Neuron (in vitro differentiated cells): ENCODE data around the gene UROS.

Source experiments
- H2AFZ ChIP-seq: one replicate; pipeline ENCODE4 v1.6.1; 2013; ENCODE audit warnings: low read depth, mild to moderate bottlenecking, inconsistent platforms, low read length, moderate library complexity
- H3K27me3 ChIP-seq: one replicate; pipeline ENCODE4 v1.6.1; 2013; ENCODE audit warnings: low read length; ENCODE audit not compliant: insufficient read depth
- H3K36me3 ChIP-seq: one replicate; pipeline ENCODE4 v1.6.1; 2013; ENCODE audit warnings: low read length; ENCODE audit not compliant: insufficient read depth
- H3K4me1 ChIP-seq: one replicate; pipeline ENCODE4 v1.6.1; 2013; ENCODE audit warnings: low read length; ENCODE audit not compliant: insufficient read depth
- H3K4me3 ChIP-seq: 2 replicates; pipeline ENCODE4 v1.5.1; 2013; ENCODE audit warnings: mild to moderate bottlenecking, low read length, moderate library complexity
- H3K9me3 ChIP-seq: one replicate; pipeline ENCODE4 v1.6.1; 2013; ENCODE audit warnings: low read length

Gene UROS

DNA sequence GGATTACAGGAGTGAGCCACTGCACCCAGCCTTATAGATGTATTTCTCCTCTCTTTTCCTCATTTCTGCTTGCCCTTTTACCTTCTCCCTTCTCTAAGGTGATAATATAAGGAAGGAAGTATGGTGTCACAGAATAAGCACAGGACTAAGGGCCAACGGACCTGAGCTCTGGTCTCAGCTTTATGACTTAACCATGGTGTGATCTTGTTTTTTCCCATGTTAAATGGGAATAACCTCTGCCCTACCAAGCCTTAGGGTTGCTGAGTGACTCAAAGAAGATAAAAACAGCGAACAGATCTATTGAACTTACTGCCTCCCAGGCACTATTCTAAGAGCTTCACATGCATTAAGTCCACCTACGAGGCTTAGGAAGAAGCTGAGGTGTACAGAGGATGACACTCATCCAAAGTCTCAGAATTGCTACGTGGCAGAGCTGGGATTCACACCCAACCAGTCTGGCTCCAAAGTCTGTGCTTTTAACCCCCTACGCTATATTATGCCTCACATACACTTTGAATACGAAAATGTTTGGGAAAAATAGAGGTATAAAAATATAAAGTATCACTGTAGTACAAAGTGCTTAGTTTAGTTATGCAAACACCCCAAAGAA, 5.6 kb downstream of the UROS start:
- no peaks in the 10 kb centered on the region for H3K9me3 ChIP-seq
- peaks cover 22% of the 10 kb centered on the region for H3K36me3 ChIP-seq
- H3K4me1 ChIP-seq: no peaks in the 10 kb centered on the region
- H3K4me3 ChIP-seq: no peak overlapping the region
- H2AFZ ChIP-seq: no peak overlapping the region
- no peaks in the 10 kb centered on the region for H3K27me3 ChIP-seq

DNA sequence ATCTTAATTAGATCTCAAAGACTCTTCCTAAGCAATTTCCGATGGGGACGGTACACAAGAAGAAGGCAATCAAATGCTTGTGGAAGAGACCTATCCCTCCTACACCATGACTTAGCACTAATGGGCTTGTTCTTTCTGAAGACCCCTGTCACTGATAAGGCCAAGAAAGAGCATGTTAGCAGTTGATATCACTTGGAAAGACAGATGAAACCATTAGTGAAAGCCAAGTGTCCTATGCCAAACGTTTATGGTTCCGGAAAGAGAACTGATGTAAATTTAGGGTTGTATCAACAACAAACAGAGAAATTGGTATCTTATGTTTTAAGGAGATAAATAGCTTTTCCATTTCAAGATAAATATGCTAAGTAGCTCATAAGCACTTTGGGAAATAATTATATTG, 6.5 kb downstream of the UROS start:
- Histone ChIP-seq H3K36me3 (peaks cover 22% of the 10 kb centered on the region), H2AFZ (no peak overlapping the region), H3K9me3 (no peaks in the 10 kb centered on the region), H3K27me3 (no peaks in the 10 kb centered on the region), H3K4me1 (peaks cover 3% of the 10 kb centered on the region), H3K4me3 (no peak overlapping the region)

DNA sequence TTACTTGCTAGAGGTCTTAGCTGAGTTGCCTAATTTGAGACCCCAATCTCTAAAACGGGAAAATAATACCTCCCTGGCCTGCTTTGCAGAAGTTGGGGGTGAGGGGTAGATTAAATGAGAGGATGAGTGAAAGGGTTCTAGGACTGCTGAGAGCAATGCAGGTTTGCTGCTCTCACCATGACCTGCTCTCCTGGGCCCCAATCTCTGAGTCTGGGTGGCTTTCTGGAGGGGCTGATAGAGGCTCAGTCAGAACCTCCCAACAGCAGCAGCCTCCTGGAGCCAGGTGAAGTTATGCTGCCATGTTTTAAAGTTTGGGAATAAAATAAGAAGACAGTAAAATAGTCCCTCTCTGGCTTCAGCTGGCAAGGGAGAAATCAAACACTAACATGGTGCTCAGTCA, 7.3 kb downstream of the UROS start:
- Histone ChIP-seq H3K9me3 (no peaks in the 10 kb centered on the region), H3K4me1 (peaks cover 7% of the 10 kb centered on the region), H3K27me3 (no peaks in the 10 kb centered on the region), H2AFZ (no peak overlapping the region), H3K36me3 (peaks cover 24% of the 10 kb centered on the region), H3K4me3 (no peak overlapping the region)

DNA sequence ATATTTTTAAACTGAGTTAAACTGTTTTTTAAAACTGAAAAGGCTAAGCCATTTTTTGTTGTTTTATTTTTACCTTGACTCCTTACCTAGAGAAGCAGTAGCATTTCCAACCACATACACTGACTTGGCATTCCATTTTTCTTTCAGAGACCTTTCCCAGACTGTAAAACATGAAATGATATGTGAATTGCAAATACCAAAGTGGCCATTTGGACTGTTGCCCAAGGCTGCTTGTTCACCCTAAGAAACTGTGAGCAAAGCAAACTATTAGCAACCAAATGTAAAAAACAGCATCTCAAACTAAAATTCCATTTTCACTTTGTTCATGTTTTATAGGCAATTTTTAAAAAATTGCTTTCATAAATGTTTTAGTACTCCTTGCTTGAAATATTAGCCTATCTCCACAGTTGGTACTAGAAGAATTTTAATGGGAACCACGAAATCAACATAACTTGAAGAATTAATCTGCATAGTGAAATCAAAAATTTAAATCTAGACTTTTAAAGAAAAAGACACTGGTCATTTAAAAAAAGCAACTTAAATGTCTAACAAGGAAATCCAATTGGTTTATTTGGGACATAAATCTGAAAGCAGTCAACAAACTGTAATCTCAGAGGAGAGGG, 10.8 kb downstream of the UROS start:
- peaks cover 7% of the 10 kb centered on the region for H3K4me1 ChIP-seq
- H2AFZ ChIP-seq: no peak overlapping the region
- H3K27me3 ChIP-seq: no peaks in the 10 kb centered on the region
- H3K9me3 ChIP-seq: no peaks in the 10 kb centered on the region
- H3K4me3 ChIP-seq: no peak overlapping the region
- H3K36me3 ChIP-seq: peaks cover 31% of the 10 kb centered on the region

DNA sequence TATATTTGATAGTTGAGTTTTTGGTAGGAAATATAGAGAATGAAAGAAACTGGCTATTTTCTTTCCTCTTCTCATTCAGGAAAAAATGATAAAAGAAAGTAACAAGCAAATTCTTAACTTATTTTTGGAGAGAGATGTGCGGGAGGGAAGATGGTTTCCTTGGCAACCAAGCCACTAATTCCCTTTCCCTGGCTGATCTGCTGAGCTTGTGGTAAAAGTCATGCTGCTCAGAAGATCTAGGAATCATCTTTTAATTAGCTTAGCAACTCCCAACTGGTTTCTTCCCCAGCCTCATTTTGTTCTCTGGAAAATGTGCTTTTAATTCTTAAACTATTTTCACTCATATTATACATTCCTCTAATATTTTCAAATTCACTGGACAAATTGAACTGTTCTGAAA, 11.8 kb downstream of the UROS start:
- no peak overlapping the region for H2AFZ ChIP-seq
- H3K4me1 ChIP-seq: peaks cover 7% of the 10 kb centered on the region
- peaks cover 34% of the 10 kb centered on the region for H3K36me3 ChIP-seq
- no peaks in the 10 kb centered on the region for H3K9me3 ChIP-seq
- no peaks in the 10 kb centered on the region for H3K27me3 ChIP-seq
- H3K4me3 ChIP-seq: no peak overlapping the region

DNA sequence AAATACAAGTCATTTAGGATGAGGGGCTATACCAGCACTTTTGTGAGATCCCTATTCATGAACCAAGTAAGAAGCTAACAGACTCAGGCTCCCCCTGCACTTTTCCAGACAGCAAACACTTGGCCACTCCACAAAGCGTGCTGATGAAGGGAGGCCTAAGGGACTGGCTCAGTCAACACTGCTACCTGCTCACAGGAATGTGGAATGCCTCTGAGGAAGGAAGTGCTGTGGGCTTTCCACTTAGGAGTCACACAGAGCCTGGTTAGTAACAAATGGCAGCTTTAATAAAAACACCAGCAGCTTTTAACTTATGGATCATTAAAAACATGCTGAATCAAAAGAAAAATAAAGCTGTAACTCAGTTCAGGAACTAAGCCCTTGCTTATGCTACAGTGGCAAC, 15.0 kb downstream of the UROS start:
- Histone ChIP-seq H3K4me1 (peaks cover 7% of the 10 kb centered on the region), H3K4me3 (no peak overlapping the region), H3K36me3 (peaks cover 25% of the 10 kb centered on the region), H2AFZ (no peak overlapping the region), H3K27me3 (no peaks in the 10 kb centered on the region), H3K9me3 (peaks cover 1% of the 10 kb centered on the region)

DNA sequence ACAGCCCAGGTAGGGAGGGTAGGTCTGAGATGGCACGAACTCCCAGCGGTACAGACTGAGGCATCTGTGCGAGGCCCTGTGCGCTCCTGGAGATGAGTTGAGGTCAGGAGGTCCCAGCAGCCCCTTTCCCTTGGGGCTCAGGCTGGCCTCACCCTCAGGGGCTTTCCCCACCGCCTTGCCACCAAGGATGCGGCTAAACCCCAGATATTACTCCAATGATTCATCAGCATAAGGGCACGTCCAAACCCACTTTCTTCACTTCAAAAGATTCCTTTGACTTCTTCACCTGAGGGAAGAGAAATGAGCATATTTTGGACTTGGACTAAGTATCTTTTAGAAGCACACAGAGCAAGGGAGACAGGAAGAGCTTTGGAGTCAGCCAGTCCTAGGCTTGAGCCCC, 20.3 kb downstream of the UROS start:
- Histone ChIP-seq H3K4me1 (no peaks in the 10 kb centered on the region), H3K36me3 (peaks cover 21% of the 10 kb centered on the region), H3K4me3 (no peak overlapping the region), H3K27me3 (no peaks in the 10 kb centered on the region), H3K9me3 (peaks cover 4% of the 10 kb centered on the region), H2AFZ (no peak overlapping the region)

DNA sequence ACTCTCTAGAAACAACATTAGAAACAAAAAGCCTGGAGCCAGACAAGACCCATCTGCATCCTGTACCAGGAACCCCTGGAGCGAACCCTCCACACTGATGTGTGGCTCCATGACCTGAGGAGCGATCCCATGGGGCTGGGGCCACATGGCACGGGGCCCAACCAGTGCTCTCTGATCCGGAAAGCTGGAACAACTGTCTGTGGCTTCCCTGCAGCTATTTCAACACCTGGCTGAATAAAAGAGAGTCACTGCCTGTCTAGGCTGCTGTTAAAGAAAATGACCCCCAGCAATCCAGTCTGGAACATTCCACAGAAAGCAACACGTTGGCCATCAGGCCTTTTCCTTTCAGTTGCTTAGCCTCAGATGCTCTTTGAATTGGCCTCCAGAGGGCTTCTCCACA, 20.9 kb downstream of the UROS start:
- Histone ChIP-seq H3K27me3 (no peaks in the 10 kb centered on the region), H3K4me1 (no peaks in the 10 kb centered on the region), H3K36me3 (peaks cover 20% of the 10 kb centered on the region), H3K9me3 (peaks cover 4% of the 10 kb centered on the region), H2AFZ (no peak overlapping the region), H3K4me3 (no peak overlapping the region)

DNA sequence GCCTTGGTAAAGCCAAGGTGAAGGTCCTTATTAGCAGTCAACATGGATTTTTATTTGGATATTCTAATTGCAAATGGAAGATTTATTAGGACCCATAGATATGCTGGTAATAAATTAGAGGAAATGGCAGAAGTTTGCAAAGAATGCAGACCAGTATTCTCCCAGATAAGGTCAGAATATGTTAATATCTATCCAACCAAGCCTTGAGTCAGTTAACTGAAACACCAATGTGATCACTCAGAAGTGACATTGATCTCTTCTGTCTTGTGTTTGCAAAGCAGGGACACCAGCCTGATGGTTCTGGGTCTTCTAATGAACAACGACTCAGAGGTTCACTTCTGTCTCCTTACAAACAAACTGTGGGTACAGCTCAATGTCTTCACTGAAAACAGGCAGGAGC, 21.5 kb downstream of the UROS start:
- no peak overlapping the region for H2AFZ ChIP-seq
- H3K27me3 ChIP-seq: no peaks in the 10 kb centered on the region
- H3K4me1 ChIP-seq: no peaks in the 10 kb centered on the region
- H3K9me3 ChIP-seq: peaks cover 4% of the 10 kb centered on the region
- peaks cover 19% of the 10 kb centered on the region for H3K36me3 ChIP-seq
- H3K4me3 ChIP-seq: no peak overlapping the region

DNA sequence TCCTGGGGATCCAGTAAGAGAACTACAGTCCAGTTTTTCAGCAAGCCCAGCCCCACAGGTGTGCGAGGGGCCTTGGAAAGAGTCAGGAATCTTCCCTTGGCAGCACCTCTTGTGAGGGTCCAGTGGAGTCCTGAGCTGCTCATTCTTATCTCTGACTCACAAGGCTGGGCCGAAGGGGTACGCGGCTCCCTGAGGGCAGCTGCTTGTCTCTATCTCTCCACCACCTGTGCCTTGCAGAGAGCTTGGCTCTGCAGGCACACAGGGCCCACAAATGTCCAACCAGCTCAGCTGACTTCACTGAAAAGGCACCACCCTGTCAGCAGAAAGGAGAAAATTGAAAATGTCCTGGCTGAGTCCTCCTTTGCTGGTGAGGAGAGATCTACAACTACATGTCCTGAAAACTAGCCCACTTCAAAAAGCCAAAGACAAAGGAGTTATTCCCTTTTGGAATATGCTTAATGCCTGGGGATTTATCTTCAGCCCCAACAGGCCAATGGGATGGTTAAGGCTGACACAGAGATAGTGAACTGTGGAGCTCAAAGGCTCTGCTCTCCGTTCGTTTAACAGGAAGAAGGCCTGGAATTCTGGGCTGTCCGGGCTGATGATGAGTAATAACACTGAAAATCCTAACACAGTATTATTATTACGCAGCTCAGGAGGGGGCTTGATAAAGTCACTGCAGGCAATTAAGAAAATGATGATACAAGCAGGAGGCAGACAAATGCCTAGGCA, 23.4 kb downstream of the UROS start:
- Histone ChIP-seq H3K4me3 (no peak overlapping the region), H3K4me1 (no peaks in the 10 kb centered on the region), H3K9me3 (peaks cover 4% of the 10 kb centered on the region), H2AFZ (no peak overlapping the region), H3K27me3 (no peaks in the 10 kb centered on the region), H3K36me3 (peaks cover 13% of the 10 kb centered on the region)

DNA sequence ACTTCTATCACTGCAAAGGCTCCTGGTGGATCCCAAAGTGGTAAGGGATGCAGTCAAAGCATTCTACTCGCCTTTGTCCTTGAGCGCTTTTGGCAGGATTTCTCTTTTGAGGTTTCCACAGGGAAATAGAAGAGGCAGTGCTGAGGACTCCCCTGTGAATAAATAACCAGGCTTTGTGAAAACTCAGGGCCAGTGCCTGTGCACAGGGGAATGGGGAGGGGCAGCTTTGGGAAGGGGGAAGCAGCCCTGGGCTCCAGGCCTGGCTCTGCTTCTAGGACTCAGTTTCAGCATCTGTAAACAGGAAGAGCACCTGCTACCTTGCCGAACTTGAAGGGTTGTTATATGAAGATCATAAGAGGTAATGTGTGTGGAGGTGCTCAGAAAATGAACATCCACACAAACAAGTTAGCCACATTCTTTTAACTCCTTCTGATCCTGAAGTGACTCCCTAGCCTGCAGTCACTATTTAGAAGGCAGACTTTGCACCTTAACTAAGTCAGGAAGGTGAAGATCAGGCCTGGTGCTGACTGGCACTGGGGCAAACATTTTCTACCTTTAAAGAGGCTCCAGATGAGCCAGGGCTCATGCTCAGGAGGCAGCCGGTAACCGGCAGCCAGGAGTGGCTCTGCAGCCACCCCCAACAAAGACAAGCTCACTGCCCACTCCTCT, 24.9 kb downstream of the UROS start:
- no peaks in the 10 kb centered on the region for H3K27me3 ChIP-seq
- peaks cover 22% of the 10 kb centered on the region for H3K36me3 ChIP-seq

DNA sequence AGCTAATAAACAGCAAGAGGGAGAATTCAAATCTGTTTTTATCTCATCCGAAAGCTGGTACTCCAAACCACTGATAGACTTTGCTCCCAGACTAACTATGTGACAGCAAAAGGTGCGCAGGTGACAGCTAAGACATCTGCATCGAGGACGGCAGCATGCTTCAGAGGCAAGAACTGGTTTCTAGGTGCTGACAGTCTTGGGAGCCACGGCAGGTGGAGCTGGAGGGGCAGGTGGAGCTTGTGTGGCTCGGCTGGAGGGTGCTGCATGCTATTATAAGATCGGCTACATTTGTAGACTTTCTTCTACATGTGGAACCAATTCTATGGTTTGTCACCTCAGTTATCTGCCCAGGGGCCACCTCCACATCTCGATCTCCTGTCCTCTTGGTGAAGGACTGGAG, 25.6 kb downstream of the UROS start:
- Histone ChIP-seq H3K4me3 (no peak overlapping the region), H3K27me3 (no peaks in the 10 kb centered on the region), H3K36me3 (peaks cover 24% of the 10 kb centered on the region), H3K4me1 (no peaks in the 10 kb centered on the region), H3K9me3 (peaks cover 2% of the 10 kb centered on the region), H2AFZ (no peak overlapping the region)

More for the DNA sequence above, 24.9 kb downstream of the UROS start:
- Histone ChIP-seq H3K4me1 (no peaks in the 10 kb centered on the region), H3K4me3 (no peak overlapping the region), H2AFZ (no peak overlapping the region), H3K9me3 (peaks cover 2% of the 10 kb centered on the region)

DNA sequence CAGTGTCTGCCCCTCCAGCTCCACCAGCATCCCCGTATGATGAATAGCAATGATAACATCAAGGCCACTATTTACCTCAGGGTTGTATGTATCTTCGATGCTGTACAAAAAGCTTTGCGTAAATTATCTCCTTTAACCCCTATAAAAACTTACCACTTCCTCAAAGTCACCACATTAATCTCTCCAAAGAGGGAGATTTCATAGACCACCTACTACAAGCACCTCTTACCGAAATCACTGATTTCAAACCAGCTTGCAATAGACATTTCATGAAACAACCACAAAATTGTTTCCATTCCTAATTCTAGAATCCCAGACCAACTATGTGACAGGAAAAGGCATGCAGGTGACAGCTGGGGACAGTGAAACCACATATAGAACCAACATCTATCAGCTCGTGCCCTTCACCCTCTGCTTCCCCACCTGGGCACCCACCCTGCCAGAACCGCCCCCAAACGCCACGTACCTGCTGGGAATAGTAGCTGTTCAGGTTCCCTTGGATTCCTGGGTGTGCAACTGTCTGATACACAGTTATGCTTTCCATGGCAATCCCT, 27.3 kb downstream of the UROS start:
- Histone ChIP-seq H3K27me3 (no peaks in the 10 kb centered on the region), H3K4me1 (no peaks in the 10 kb centered on the region), H3K9me3 (no peaks in the 10 kb centered on the region), H3K36me3 (peaks cover 31% of the 10 kb centered on the region), H3K4me3 (no peak overlapping the region), H2AFZ (no peak overlapping the region)
